Measurements from ENCODE around the gene RARA. TPM values are rescaled to one million over a fixed set of nuclear protein-coding genes. Genes with fewer than 3 reads are reported as not detected.

The RARA gene
- 10 to 100 TPM in 1 of 3 donors, 1 to 10 TPM in 2; 4.6 to 12.1 (median 4.6) TPM for polyA plus RNA-seq

GRCh38 chr17:40309031-40309948, at the start of gene RARA:
RARA (plus strand) TSS chr17:40309180; CDS start chr17:40331219, 22,039 bp downstream.
- Mint-ChIP-seq H3K27ac (no peak within 1 kb of the TSS), H3K4me3 (no peak within 1 kb of the TSS), H3K36me3 (no peaks in the 10 kb centered on the region), H3K9me3 (no peaks in the 10 kb centered on the region), H3K27me3 (ENCODE audit: low read depth in 3 of 3) (peaks cover 0 to 2% (median 0%) of the 10 kb centered on the region in 3 donors), H3K4me1 (peaks cover 11% of the 10 kb centered on the region in 2 donors)
- peak; percentile 52 to 59 (median 55) for DNase-seq

DNA sequence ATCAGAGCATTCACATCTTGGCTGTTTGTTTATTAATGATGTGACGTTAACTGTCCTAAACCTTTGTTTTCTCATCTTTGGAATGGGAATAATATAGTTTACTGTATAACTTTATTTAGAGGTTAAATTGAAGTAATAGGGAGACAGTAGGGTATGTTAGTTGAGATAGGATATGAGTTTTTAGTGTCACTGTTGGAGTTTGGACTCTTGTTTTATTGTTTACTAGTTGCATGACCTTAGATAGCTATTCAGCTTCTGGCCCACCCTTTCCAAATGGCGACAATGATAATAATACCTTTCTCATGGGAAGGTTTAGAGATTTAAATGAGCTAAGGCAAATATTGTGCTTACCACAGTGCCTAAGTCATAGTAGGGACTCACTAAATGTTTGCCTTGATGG, 49.5 kb upstream of the RARA start:
- no peaks in the 10 kb centered on the region for H3K9me3 Mint-ChIP-seq
- no peak overlapping the region for H3K4me3 Mint-ChIP-seq
- H3K36me3 Mint-ChIP-seq, result peaks cover 9 to 27% (median 13%) of the 10 kb centered on the region in 3 donors
- H3K27me3 Mint-ChIP-seq (ENCODE audit: low read depth in 3 of 3), result no peaks in the 10 kb centered on the region
- no peak for DNase-seq
- H3K4me1 Mint-ChIP-seq, result peaks cover 3 to 7% of the 10 kb centered on the region in 2 donors
- H3K27ac Mint-ChIP-seq, result peak overlapping the region in 2 of 6 donors; percentile 31 to 47

DNA sequence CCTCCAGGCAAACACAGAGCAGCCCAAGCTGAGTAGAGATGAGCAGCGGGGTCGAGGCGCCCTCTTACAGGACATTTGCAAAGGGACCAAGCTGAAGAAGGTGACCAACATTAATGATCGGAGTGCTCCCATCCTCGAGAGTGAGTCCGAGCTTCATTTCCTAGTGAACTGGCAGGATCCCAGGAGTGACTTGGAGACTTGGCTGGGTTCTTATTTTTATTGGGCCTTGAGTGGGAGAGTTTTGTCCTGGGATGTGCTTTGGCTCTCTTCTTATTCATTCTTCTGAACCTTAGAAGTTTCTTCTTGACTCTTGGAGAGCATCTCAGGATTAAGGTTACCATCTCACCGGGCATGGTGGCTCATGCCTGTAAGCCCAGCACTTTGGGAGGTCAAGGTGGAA, 48.5 kb upstream of the RARA start:
- Mint-ChIP-seq H3K36me3 (peaks cover 13 to 27% (median 13%) of the 10 kb centered on the region in 3 donors), H3K27ac (no peak overlapping the region), H3K4me3 (no peak overlapping the region), H3K9me3 (no peaks in the 10 kb centered on the region), H3K4me1 (peaks cover 0 to 7% of the 10 kb centered on the region in 2 donors), H3K27me3 (ENCODE audit: low read depth in 3 of 3) (no peaks in the 10 kb centered on the region)
- DNase-seq, result no peak

GRCh38 chr17:40264458-40265185, 44.4 kb upstream of the RARA start:
- H3K27me3 Mint-ChIP-seq (ENCODE audit: low read depth in 3 of 3), result no peaks in the 10 kb centered on the region
- no peak overlapping the region for H3K4me3 Mint-ChIP-seq
- H3K27ac Mint-ChIP-seq, result no peak overlapping the region

DNA sequence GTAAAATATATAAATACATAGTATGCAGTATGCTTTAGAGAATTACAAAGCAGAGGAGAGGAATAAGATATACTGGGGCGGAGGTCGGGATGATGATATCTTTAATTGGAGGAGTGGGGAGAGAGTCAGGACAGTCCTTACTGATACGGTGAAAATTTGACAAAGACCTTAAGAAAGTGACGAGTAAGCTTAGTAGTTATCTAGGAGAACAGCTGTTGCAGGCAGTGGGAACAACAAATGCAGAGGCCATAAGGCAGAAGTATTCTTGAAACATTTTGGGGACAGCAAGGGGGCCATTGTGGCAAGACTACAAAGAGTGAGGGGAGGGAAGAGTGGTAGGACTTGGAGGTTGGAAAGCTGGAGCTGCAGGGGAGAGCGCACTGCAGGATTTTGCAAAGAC, 43.6 kb upstream of the RARA start:
- Mint-ChIP-seq H3K27me3 (ENCODE audit: low read depth in 3 of 3) (no peaks in the 10 kb centered on the region), H3K27ac (no peak overlapping the region), H3K4me3 (no peak overlapping the region), H3K36me3 (peaks cover 7 to 13% (median 13%) of the 10 kb centered on the region in 3 donors), H3K9me3 (no peaks in the 10 kb centered on the region), H3K4me1 (peaks cover 0 to 2% of the 10 kb centered on the region in 2 donors)
- no peak for DNase-seq

More at GRCh38 chr17:40264458-40265185, 44.4 kb upstream of the RARA start:
- peaks cover 0 to 2% of the 10 kb centered on the region in 2 donors for H3K4me1 Mint-ChIP-seq
- H3K36me3 Mint-ChIP-seq, result peaks cover 7 to 13% (median 13%) of the 10 kb centered on the region in 3 donors
- no peak for DNase-seq
- no peaks in the 10 kb centered on the region for H3K9me3 Mint-ChIP-seq

- H3K27me3 Mint-ChIP-seq (ENCODE audit: low read depth in 3 of 3), result no peaks in the 10 kb centered on the region
Observed at GRCh38 chr17:40266882-40267281, 42.1 kb upstream of the RARA start.

GRCh38 chr17:40268141-40268712, 40.8 kb upstream of the RARA start:
- Mint-ChIP-seq H3K27me3 (ENCODE audit: low read depth in 3 of 3) (no peaks in the 10 kb centered on the region), H3K9me3 (no peaks in the 10 kb centered on the region), H3K4me1 (peaks cover 2 to 4% of the 10 kb centered on the region in 2 donors), H3K4me3 (no peak overlapping the region), H3K27ac (no peak overlapping the region), H3K36me3 (peaks cover 0 to 16% (median 5%) of the 10 kb centered on the region in 3 donors)
- no peak for DNase-seq

More at GRCh38 chr17:40266882-40267281, 42.1 kb upstream of the RARA start:
- H3K4me1 Mint-ChIP-seq, result peaks cover 0 to 2% of the 10 kb centered on the region in 2 donors
- DNase-seq, result no peak
- H3K36me3 Mint-ChIP-seq, result peaks cover 7 to 16% (median 9%) of the 10 kb centered on the region in 3 donors
- no peak overlapping the region for H3K27ac Mint-ChIP-seq
- no peaks in the 10 kb centered on the region for H3K9me3 Mint-ChIP-seq
- no peak overlapping the region for H3K4me3 Mint-ChIP-seq

GRCh38 chr17:40278414-40278813, 30.6 kb upstream of the RARA start:
- peak overlapping the region in 2 of 6 donors; percentile 21 to 42 for H3K27ac Mint-ChIP-seq
- H3K9me3 Mint-ChIP-seq, result no peaks in the 10 kb centered on the region
- no peak overlapping the region for H3K4me3 Mint-ChIP-seq
- DNase-seq, result no peak
- peaks cover 0 to 5% (median 3%) of the 10 kb centered on the region in 3 donors for H3K27me3 Mint-ChIP-seq (ENCODE audit: low read depth in 3 of 3)
- peaks cover 2 to 3% of the 10 kb centered on the region in 2 donors for H3K4me1 Mint-ChIP-seq
- H3K36me3 Mint-ChIP-seq, result peaks cover 23 to 58% (median 34%) of the 10 kb centered on the region in 3 donors

DNA sequence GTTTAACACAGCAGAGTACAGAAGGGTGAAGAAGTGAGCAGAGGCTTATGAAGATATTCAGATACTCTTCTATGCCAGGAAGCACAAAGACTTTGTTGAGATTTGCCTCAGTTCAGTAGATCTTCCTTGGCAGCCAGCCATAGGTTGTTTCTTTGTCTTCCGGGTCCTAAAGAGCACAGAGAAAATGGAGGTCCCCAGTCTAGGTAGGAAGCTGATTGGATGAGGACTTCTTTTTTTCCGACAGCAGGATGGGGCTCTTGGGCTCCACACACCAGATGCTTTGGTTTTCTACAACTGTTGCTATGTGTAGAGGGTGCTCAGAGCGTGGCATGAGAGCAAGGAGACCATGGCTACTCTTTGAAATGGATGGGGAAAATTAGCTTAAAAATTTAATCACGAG, 29.6 kb upstream of the RARA start:
- no peak for DNase-seq
- H3K4me1 Mint-ChIP-seq, result peaks cover 12 to 13% of the 10 kb centered on the region in 2 donors
- H3K9me3 Mint-ChIP-seq, result no peaks in the 10 kb centered on the region
- peaks cover 23 to 54% (median 28%) of the 10 kb centered on the region in 3 donors for H3K36me3 Mint-ChIP-seq
- peaks cover 0 to 5% (median 3%) of the 10 kb centered on the region in 3 donors for H3K27me3 Mint-ChIP-seq (ENCODE audit: low read depth in 3 of 3)
- no peak overlapping the region for H3K27ac Mint-ChIP-seq
- H3K4me3 Mint-ChIP-seq, result no peak overlapping the region

GRCh38 chr17:40281663-40282062, 27.3 kb upstream of the RARA start:
- peaks cover 0 to 4% (median 3%) of the 10 kb centered on the region in 3 donors for H3K27me3 Mint-ChIP-seq (ENCODE audit: low read depth in 3 of 3)
- H3K27ac Mint-ChIP-seq, result peak overlapping the region in 4 of 6 donors; percentile 3 to 68 (median 34)
- H3K36me3 Mint-ChIP-seq, result peaks cover 20 to 43% (median 22%) of the 10 kb centered on the region in 3 donors
- no peak for DNase-seq
- H3K4me3 Mint-ChIP-seq, result no peak overlapping the region
- peaks cover 12 to 13% of the 10 kb centered on the region in 2 donors for H3K4me1 Mint-ChIP-seq
- no peaks in the 10 kb centered on the region for H3K9me3 Mint-ChIP-seq

DNA sequence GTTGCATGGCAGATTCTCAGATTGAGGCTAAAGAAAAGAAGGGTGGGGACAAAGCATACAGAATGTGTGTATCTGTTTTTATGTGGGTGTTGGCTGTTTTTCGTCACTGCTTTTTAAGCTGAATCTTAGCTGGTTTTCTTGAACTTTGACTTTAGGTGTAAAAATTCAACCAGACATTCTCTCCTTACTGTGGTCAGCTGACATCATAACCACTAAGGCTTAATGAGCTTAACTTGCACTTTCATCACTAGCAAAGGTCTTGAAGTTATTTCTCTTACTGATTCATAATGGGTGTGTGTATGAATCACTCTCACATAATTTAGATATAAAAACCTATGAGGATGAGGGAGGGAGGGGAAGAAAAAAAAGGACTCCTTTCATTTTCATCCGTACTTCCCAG, 25.3 kb upstream of the RARA start:
- H3K27ac Mint-ChIP-seq, result peak overlapping the region; percentile 49 to 89 (median 82)
- H3K4me1 Mint-ChIP-seq, result peaks cover 26 to 28% of the 10 kb centered on the region in 2 donors
- H3K4me3 Mint-ChIP-seq, result peak overlapping the region in 1 of 5 donors; percentile 38
- H3K27me3 Mint-ChIP-seq (ENCODE audit: low read depth in 3 of 3), result peaks cover 6 to 8% (median 7%) of the 10 kb centered on the region in 3 donors
- H3K36me3 Mint-ChIP-seq, result peaks cover 10 to 27% (median 10%) of the 10 kb centered on the region in 3 donors
- no peaks in the 10 kb centered on the region for H3K9me3 Mint-ChIP-seq
- DNase-seq, result peak; percentile 42 to 65 (median 44)

- peaks cover 6 to 8% (median 7%) of the 10 kb centered on the region in 3 donors for H3K27me3 Mint-ChIP-seq (ENCODE audit: low read depth in 3 of 3)
- peak overlapping the region; percentile 18 to 89 (median 53) for H3K27ac Mint-ChIP-seq
- H3K4me1 Mint-ChIP-seq, result peaks cover 29 to 32% of the 10 kb centered on the region in 2 donors
- H3K4me3 Mint-ChIP-seq, result peak overlapping the region in 1 of 5 donors; percentile 28
- DNase-seq, result no peak
- peaks cover 10 to 21% (median 10%) of the 10 kb centered on the region in 3 donors for H3K36me3 Mint-ChIP-seq
- H3K9me3 Mint-ChIP-seq, result no peaks in the 10 kb centered on the region
Observed at GRCh38 chr17:40284085-40284713, 24.8 kb upstream of the RARA start.

- no peak for DNase-seq
- Mint-ChIP-seq H3K36me3 (peaks cover 4 to 5% (median 4%) of the 10 kb centered on the region in 3 donors), H3K4me1 (peaks cover 31 to 35% of the 10 kb centered on the region in 2 donors), H3K27me3 (ENCODE audit: low read depth in 3 of 3) (peaks cover 6 to 8% (median 7%) of the 10 kb centered on the region in 3 donors), H3K4me3 (no peak overlapping the region), H3K9me3 (no peaks in the 10 kb centered on the region), H3K27ac (peak overlapping the region in 2 of 6 donors; percentile 21 to 49)
Observed at GRCh38 chr17:40286473-40286872, 22.5 kb upstream of the RARA start.
